Gastrocnemius medialis (tissue), 4 donors: ENCODE data around the gene KAZALD1. TPM values are rescaled to one million over a fixed set of nuclear protein-coding genes. Genes with fewer than 3 reads are reported as not detected.

ENCODE experiments used
- ATAC-seq, 2 donors: fragments of 150-250 bp; one replicate each; pipeline ENCODE4 v1.9.1; 2016
- DNase-seq, 2 donors: peaks; one replicate each; pipeline ENCODE4 v3.0.0-alpha.2; 2019
- H3K27ac ChIP-seq, 4 donors: fragments of 200-600 bp; sonication (generic); 1 replicate in 1 of 4; 2 replicates in 3 of 4; pipeline ENCODE4 v1.5.1; 2016 to 2018; ENCODE audit warnings: mild to moderate bottlenecking in 2 of 4, moderate library complexity in 1 of 4
- H3K27me3 ChIP-seq, 3 donors: fragments of 200-600 bp; sonication (generic) in 2 of 3; 1 replicate in 1 of 3; 2 replicates in 2 of 3; pipeline versions ENCODE4 v1.5.1 to v1.6.0; 2016 to 2019; ENCODE audit warnings: mild to moderate bottlenecking in 1 of 3, moderate library complexity in 1 of 3
- H3K36me3 ChIP-seq, 2 donors: fragments of 200-600 bp; sonication (generic) in 1 of 2; one replicate each; pipeline ENCODE4 v1.5.1; 2017 to 2018
- H3K4me1 ChIP-seq, 2 donors: fragments of 200-600 bp; sonication (generic) in 1 of 2; one replicate each; pipeline ENCODE4 v1.5.1; 2016 to 2017; ENCODE audit warnings: mild to moderate bottlenecking in 2 of 2
- H3K4me3 ChIP-seq, 4 donors: fragments of 200-600 bp; sonication (generic) in 3 of 4; 1 replicate in 1 of 4; 2 replicates in 3 of 4; pipeline ENCODE4 v1.5.1; 2016 to 2019; ENCODE audit warnings: mild to moderate bottlenecking in 2 of 4
- H3K9me3 ChIP-seq, 3 donors: fragments of 200-600 bp; sonication (generic) in 2 of 3; 1 replicate in 1 of 3; 2 replicates in 2 of 3; pipeline ENCODE4 v1.5.1; 2016 to 2019
- POLR2A ChIP-seq, 2 donors: fragments of 450-650 bp; IDR thresholded peaks; one replicate each; pipeline ENCODE4 v1.6.1; 2017; ENCODE audit warnings: antibody characterized with exemption in 2 of 2, mild to moderate bottlenecking in 2 of 2, moderate library complexity in 2 of 2
- in situ Hi-C, 4 donors: fragments of 200-750 bp; cut with MboI; loops; one replicate each; pipeline versions ENCODE4 v1.15.0 to v1.8.0; 2017; ENCODE audit warnings: low sequenced_read_pairs in 4 of 4
- intact Hi-C: fragments of 100-400 bp; cut with DNase I; formaldehyde crosslinking; loops from one replicate; pipeline ENCODE4 v1.15.1; 2023; ENCODE audit warnings: low total_unique reads
- total RNA-seq, 4 donors: library from RNA; depleted of rRNA; stranded (reverse); fragments of >200 nt; gene quantifications; one replicate each; pipeline versions ENCODE4 v1.1.0 to v1.2.3, GENCODE V29; 2016
- TF ChIP-seq, protein P1 (sequence below), 5 experiments: fragments of 450-650 bp in 3 of 5; fragments of 200-600 bp in 2 of 5; sonication (generic) in 2 of 5; IDR thresholded peaks in 4 of 5; conservative IDR thresholded peaks in 1 of 5; 1 replicate in 4 of 5; 2 replicates in 1 of 5; pipeline ENCODE4 v1.5.1; 2016 to 2019; ENCODE audit warnings: antibody characterized with exemption in 5 of 5, mild to moderate bottlenecking in 3 of 5, moderate library complexity in 3 of 5

KAZALD1 gene
- total RNA-seq, 4 donors from 2014 or later, result 1.7 to 3.6 (median 2.2) TPM

DNA sequence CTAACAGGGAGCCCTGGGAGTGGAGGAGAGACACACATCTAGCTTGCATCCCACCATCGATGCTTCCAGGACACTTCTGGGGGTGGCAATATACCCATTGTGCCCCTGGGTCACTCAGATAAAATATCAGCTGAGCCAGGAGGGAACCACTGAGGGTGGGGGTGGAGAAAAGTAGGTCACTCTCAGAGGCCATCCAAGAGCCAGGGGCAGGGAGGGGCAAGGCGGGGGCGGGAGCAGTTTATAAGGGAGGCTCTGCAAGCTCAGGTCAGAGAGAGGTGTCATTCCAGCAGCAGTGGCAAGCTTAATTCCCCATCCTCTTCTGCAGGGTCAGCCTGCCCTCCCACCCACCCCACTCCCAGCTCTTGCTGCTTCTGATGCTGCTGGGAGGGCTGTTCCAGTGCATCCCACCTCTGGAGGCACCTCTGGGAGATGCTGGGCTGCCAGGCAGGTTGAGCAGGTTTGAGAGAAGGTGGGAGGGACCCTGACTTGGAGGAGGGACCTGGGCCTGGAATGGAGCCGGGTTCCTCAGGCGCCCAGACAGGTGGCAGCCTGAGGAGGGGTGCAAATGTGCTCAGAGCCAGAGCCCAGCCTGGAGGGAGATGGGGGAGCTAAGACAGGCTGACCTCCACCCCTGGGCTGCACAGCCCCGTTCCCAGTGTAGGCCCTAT lies 49.2 kb downstream of the KAZALD1 start:
- no peak for ATAC-seq
- DNase-seq, result no peak
- H3K9me3 ChIP-seq, result no peaks in the 10 kb centered on the region
- no peak for TF ChIP-seq POLR2A (IDR thresholded peaks at IDR 0.05)
- TF ChIP-seq, protein P1, sequence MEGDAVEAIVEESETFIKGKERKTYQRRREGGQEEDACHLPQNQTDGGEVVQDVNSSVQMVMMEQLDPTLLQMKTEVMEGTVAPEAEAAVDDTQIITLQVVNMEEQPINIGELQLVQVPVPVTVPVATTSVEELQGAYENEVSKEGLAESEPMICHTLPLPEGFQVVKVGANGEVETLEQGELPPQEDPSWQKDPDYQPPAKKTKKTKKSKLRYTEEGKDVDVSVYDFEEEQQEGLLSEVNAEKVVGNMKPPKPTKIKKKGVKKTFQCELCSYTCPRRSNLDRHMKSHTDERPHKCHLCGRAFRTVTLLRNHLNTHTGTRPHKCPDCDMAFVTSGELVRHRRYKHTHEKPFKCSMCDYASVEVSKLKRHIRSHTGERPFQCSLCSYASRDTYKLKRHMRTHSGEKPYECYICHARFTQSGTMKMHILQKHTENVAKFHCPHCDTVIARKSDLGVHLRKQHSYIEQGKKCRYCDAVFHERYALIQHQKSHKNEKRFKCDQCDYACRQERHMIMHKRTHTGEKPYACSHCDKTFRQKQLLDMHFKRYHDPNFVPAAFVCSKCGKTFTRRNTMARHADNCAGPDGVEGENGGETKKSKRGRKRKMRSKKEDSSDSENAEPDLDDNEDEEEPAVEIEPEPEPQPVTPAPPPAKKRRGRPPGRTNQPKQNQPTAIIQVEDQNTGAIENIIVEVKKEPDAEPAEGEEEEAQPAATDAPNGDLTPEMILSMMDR (IDR thresholded peaks at IDR 0.05 in 4 of 5, conservative IDR thresholded peaks at IDR 0.05 in 1 of 5), result no peak
- no peak overlapping the region for H3K4me3 ChIP-seq
- in situ Hi-C loops, result no loop called here
- intact Hi-C loops, result no loop called here
- no peak overlapping the region for H3K27ac ChIP-seq
- H3K27me3 ChIP-seq, result peaks cover 6 to 9% (median 8%) of the 10 kb centered on the region in 3 donors
- no peaks in the 10 kb centered on the region for H3K36me3 ChIP-seq
- H3K4me1 ChIP-seq, result no peaks in the 10 kb centered on the region

DNA sequence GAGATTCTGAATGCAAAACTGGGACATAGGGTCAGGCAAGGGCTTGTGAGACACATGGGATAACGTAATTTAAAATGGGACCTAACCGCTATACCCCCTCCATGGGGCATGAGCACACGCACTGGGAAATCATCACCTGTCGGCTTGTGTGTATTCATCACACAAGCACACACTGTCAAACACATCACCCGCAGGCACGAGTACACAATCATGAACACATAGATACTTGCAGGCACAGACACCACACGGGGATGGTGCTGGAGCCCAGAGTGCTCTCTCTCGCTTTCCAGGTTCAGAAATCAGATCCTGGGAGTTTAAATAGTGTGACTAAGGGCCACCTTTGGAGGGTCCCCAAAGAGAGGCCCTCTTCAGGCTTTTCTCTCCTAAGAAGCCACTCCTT lies 49.8 kb downstream of the KAZALD1 start:
- no peaks in the 10 kb centered on the region for H3K9me3 ChIP-seq
- H3K4me1 ChIP-seq, result no peaks in the 10 kb centered on the region
- in situ Hi-C loops (no loop called here), intact Hi-C loops (no loop called here)
- DNase-seq (no peak), ATAC-seq (no peak)
- H3K27me3 ChIP-seq, result peaks cover 6 to 9% (median 8%) of the 10 kb centered on the region in 3 donors
- H3K27ac ChIP-seq, result no peak overlapping the region
- H3K36me3 ChIP-seq, result no peaks in the 10 kb centered on the region
- H3K4me3 ChIP-seq, result no peak overlapping the region
- TF ChIP-seq, protein P1 (IDR thresholded peaks at IDR 0.05 in 4 of 5, conservative IDR thresholded peaks at IDR 0.05 in 1 of 5), result no peak
- TF ChIP-seq POLR2A (IDR thresholded peaks at IDR 0.05), result no peak

- H3K4me1 ChIP-seq, result no peaks in the 10 kb centered on the region
- H3K36me3 ChIP-seq, result no peaks in the 10 kb centered on the region
- intact Hi-C loops (no loop called here), in situ Hi-C loops (no loop called here)
- H3K4me3 ChIP-seq, result no peak overlapping the region
- peaks cover 6 to 10% (median 8%) of the 10 kb centered on the region in 3 donors for H3K27me3 ChIP-seq
- H3K27ac ChIP-seq, result no peak overlapping the region
- TF ChIP-seq, protein P1 (IDR thresholded peaks at IDR 0.05 in 4 of 5, conservative IDR thresholded peaks at IDR 0.05 in 1 of 5), result no peak
- TF ChIP-seq POLR2A (IDR thresholded peaks at IDR 0.05), result no peak
- no peaks in the 10 kb centered on the region for H3K9me3 ChIP-seq
- DNase-seq (no peak), ATAC-seq (no peak)
These were observed 51.2 kb downstream of the KAZALD1 start for GRCh38 chr10:101112799-101113594.

- TF ChIP-seq, protein P1 (IDR thresholded peaks at IDR 0.05 in 4 of 5, conservative IDR thresholded peaks at IDR 0.05 in 1 of 5), result no peak
- in situ Hi-C loops, result no loop called here
These were observed 52.2 kb downstream of the KAZALD1 start for GRCh38 chr10:101113890-101114403.

More at GRCh38 chr10:101113890-101114403, 52.2 kb downstream of the KAZALD1 start:
- Histone ChIP-seq H3K27me3 (peaks cover 6 to 12% (median 10%) of the 10 kb centered on the region in 3 donors), H3K9me3 (no peaks in the 10 kb centered on the region), H3K4me1 (no peaks in the 10 kb centered on the region), H3K4me3 (no peak overlapping the region), H3K36me3 (no peaks in the 10 kb centered on the region), H3K27ac (no peak overlapping the region)
- no peak for DNase-seq
- no peak for ATAC-seq
- intact Hi-C loops, result no loop called here
